AG10803 (cell line): ENCODE measurements around the gene PCDH9.

Experiments
- DNase-seq: peaks from one replicate; pipeline ENCODE4 v3.0.0; 2010; ENCODE audit warnings: low read depth
- H3K4me3 ChIP-seq: 2 replicates; pipeline ENCODE4 v1.5.1; 2011; ENCODE audit warnings: mild to moderate bottlenecking, low read length, control low read depth
- CTCF ChIP-seq: conservative IDR thresholded peaks from 2 replicates; pipeline ENCODE4 v1.5.1; 2011; ENCODE audit warnings: mild to moderate bottlenecking, low read length, control low read depth, inconsistent platforms

Gene PCDH9

GRCh38 chr13:66665991-66666390 is 564.1 kb downstream of the PCDH9 start:
- DNase-seq: peak; percentile 81
- no peak overlapping the region for H3K4me3 ChIP-seq
- TF ChIP-seq CTCF: no peak

GRCh38 chr13:66663711-66664110 is 566.4 kb downstream of the PCDH9 start:
- TF ChIP-seq CTCF: no peak
- DNase-seq: no peak
- H3K4me3 ChIP-seq: no peak overlapping the region

DNA sequence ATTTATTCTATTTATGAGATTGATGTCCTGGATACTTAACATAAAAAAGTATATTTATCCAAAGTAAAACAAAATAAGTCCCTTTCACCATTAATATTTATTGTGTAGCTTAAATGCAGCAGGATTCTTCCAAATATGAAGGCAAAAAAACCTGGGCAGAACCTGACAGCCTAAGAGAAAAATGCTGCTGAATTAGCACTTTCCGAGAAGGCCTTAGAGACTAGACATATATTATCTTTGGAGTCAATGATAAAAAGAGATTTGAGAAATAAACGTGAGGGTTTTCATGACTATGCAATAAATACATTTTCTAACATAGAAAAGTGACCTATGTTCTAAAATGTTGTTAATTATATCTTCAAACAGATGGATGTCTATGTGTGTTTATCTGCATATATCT is 566.9 kb downstream of the PCDH9 start:
- no peak for DNase-seq
- H3K4me3 ChIP-seq: no peak overlapping the region
- no peak for TF ChIP-seq CTCF

- no peak for DNase-seq
- TF ChIP-seq CTCF: no peak
- H3K4me3 ChIP-seq: no peak overlapping the region
These were observed 568.8 kb downstream of the PCDH9 start for GRCh38 chr13:66661336-66661735.

GRCh38 chr13:66660468-66660813 is 569.7 kb downstream of the PCDH9 start:
- TF ChIP-seq CTCF: no peak
- no peak overlapping the region for H3K4me3 ChIP-seq
- no peak for DNase-seq

DNA sequence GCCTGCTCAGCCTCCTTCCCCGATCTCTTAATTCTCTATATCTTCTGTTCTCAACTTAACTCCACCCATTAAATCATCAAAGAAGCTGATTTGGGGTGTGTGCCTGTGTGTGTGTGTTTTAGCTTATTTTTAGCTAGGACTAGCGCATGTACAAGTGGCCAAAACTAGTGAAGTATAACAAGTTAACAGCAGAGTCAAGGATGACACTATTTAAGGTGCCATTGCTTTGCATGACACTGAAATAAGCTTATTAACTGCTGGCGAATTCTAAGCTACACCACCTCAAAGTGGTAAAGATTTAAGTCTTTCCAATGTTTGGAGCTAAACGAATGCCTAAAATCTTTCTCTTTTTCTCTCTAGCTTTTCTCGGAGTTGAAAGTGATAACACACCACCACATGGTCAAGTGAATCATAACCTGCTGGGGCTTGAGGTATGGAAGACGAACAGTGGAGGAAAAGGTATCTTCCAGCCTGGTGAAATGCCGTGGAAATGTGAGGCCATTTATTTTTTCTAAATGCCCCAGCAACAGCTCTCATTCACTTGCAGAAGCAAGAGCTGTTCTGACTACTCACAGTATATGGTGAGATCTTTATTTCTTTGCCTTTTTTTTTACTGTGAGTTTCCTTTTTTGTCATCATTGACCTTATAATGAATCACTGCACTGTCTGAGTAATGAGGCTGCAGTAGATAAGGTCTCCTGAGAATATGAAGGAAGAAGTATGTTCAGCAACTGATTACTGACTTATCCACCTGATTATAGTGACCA is 570.3 kb downstream of the PCDH9 start:
- TF ChIP-seq CTCF: no peak
- H3K4me3 ChIP-seq: no peak overlapping the region
- DNase-seq: peak; percentile 19

GRCh38 chr13:66659286-66659685 is 570.9 kb downstream of the PCDH9 start:
- no peak for DNase-seq
- no peak for TF ChIP-seq CTCF
- H3K4me3 ChIP-seq: no peak overlapping the region
